ENCODE results near the gene SCAPER.

DNA sequence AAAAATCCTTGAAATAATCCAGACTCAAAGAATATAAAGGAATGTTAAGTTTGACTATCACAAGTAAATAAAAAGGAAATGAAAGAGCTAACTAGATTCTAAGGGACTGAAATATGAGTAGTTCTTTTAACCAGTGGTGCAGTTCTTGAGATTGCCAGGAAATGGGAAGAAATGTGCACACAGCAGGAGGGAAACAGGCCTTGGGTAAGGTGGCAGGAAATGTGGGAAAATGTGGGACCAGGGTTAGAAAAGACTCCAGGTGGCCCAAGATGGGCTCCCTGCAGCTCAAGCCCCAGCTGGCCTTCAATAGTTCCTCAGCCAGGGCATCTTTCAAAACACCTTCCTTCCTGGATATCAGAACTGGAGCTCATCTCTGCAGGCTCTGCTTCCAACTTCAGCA is 387.2 kb downstream of the SCAPER start:
- TF ChIP-seq, protein P1, sequence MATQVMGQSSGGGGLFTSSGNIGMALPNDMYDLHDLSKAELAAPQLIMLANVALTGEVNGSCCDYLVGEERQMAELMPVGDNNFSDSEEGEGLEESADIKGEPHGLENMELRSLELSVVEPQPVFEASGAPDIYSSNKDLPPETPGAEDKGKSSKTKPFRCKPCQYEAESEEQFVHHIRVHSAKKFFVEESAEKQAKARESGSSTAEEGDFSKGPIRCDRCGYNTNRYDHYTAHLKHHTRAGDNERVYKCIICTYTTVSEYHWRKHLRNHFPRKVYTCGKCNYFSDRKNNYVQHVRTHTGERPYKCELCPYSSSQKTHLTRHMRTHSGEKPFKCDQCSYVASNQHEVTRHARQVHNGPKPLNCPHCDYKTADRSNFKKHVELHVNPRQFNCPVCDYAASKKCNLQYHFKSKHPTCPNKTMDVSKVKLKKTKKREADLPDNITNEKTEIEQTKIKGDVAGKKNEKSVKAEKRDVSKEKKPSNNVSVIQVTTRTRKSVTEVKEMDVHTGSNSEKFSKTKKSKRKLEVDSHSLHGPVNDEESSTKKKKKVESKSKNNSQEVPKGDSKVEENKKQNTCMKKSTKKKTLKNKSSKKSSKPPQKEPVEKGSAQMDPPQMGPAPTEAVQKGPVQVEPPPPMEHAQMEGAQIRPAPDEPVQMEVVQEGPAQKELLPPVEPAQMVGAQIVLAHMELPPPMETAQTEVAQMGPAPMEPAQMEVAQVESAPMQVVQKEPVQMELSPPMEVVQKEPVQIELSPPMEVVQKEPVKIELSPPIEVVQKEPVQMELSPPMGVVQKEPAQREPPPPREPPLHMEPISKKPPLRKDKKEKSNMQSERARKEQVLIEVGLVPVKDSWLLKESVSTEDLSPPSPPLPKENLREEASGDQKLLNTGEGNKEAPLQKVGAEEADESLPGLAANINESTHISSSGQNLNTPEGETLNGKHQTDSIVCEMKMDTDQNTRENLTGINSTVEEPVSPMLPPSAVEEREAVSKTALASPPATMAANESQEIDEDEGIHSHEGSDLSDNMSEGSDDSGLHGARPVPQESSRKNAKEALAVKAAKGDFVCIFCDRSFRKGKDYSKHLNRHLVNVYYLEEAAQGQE (tag by site-specific recombination; IDR thresholded peaks at IDR 0.05) = no peak
- no peak for TF ChIP-seq OVOL3 (tag by site-specific recombination; IDR thresholded peaks at IDR 0.05)

Data from HEK293 (cell line).